Measurements from ENCODE around the gene DNAH6.
"Not testable (repeated sequence)": the region's sequence is repeated elsewhere in the genome, so short reads cannot be mapped to it uniquely, and the experiment has no call there.

The DNAH6 gene

DNA sequence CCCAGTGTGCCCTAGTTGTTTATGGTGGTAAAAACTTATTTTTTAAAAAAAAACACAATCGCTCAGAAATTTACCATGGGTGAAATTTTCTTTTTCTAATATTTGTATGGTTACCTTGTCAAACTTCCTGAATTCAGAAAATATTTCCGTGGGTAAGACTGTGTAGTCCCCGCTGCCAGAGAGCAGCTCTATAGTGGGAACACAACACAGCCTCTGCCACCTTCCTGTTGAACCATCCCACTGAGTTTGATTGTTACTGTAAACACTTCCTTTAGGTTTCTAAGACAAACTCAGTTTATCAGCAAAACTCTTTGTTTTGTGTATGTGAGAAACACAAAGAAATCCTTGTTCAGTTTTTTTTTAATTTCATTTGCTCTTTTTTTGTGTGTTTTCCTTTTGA lies 17.9 kb downstream of the DNAH6 start:
- Mint-ChIP-seq H3K27me3 (peaks cover 7% of the 10 kb centered on the region), H3K27ac (no peak overlapping the region), H3K9me3 (no peaks in the 10 kb centered on the region), H3K4me1 (ENCODE audit: low read depth) (no peaks in the 10 kb centered on the region), H3K36me3 (ENCODE audit: low read depth) (no peaks in the 10 kb centered on the region), H3K4me3 (no peak overlapping the region)
- intact Hi-C loops (cut with micrococcal nuclease) = no loop called here

DNA sequence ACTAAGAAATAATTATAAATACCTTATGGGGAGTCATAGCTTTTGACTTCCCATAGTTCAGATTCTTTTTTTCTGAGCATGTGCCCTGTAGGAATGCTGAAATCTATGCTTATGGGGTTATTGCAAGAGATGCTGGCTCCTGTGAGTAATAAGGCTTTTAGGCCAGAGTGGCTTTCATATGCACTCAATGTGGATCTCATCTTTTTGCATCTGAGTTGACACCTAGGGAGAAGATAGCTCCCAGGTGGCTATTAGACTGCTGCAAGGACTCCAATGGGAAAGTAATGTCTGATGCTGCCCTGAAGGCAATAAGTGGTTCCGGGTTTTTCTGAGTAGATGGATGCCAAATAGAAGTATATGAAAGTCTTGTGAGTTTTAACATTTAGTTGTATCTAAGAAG lies 21.0 kb downstream of the DNAH6 start:
- H3K27me3 Mint-ChIP-seq = peaks cover 7% of the 10 kb centered on the region
- H3K36me3 Mint-ChIP-seq (ENCODE audit: low read depth) = no peaks in the 10 kb centered on the region
- no peaks in the 10 kb centered on the region for H3K9me3 Mint-ChIP-seq
- no peak overlapping the region for H3K4me3 Mint-ChIP-seq
- intact Hi-C loops (cut with micrococcal nuclease) = no loop called here
- no peaks in the 10 kb centered on the region for H3K4me1 Mint-ChIP-seq (ENCODE audit: low read depth)
- H3K27ac Mint-ChIP-seq = no peak overlapping the region

DNA sequence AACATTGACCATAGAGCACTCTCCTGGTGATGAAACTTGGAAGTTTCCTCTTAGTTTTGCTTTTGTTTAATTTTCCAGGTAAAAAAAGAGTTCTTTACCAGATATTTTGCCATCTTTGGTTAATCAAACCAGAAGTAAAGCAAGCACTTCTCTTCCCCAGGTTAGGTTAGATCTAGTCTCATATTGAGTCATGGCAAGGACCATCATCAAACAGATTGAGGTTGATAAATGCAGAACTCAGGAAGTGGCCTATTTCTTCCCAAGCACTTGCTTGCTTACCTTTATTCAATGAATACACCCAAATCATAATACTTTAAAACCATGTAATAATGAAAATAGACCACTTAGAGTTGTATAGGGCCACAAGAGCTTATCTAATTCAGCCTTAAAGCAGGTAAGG lies 23.4 kb downstream of the DNAH6 start:
- no peaks in the 10 kb centered on the region for H3K36me3 Mint-ChIP-seq (ENCODE audit: low read depth)
- H3K4me3 Mint-ChIP-seq = no peak overlapping the region
- H3K27me3 Mint-ChIP-seq = peaks cover 7% of the 10 kb centered on the region
- H3K27ac Mint-ChIP-seq = no peak overlapping the region
- intact Hi-C loops (cut with micrococcal nuclease) = no loop called here
- no peaks in the 10 kb centered on the region for H3K9me3 Mint-ChIP-seq
- no peaks in the 10 kb centered on the region for H3K4me1 Mint-ChIP-seq (ENCODE audit: low read depth)

DNA sequence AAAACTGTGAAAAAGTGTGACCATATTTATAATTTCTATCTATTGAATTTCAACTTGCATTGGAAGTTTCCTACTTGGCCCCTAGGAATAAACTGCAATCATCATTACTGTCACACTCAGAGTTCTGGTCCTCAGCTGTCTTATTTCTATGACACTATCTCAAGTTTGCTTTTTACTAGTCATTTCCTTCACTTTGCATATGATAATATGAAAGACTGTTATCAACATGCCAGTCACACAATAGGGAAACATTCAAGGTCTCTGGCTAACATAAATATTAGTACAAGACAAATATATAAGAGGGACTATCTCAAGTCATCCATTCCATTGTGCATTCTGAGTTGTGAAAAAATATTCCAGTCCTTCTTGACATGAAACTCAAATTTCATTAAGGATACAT lies 28.7 kb downstream of the DNAH6 start:
- no peaks in the 10 kb centered on the region for H3K9me3 Mint-ChIP-seq
- H3K36me3 Mint-ChIP-seq (ENCODE audit: low read depth) = no peaks in the 10 kb centered on the region
- no peak overlapping the region for H3K4me3 Mint-ChIP-seq
- H3K27me3 Mint-ChIP-seq = no peaks in the 10 kb centered on the region
- intact Hi-C loops (cut with micrococcal nuclease) = no loop called here
- no peak overlapping the region for H3K27ac Mint-ChIP-seq
- H3K4me1 Mint-ChIP-seq (ENCODE audit: low read depth) = no peaks in the 10 kb centered on the region

DNA sequence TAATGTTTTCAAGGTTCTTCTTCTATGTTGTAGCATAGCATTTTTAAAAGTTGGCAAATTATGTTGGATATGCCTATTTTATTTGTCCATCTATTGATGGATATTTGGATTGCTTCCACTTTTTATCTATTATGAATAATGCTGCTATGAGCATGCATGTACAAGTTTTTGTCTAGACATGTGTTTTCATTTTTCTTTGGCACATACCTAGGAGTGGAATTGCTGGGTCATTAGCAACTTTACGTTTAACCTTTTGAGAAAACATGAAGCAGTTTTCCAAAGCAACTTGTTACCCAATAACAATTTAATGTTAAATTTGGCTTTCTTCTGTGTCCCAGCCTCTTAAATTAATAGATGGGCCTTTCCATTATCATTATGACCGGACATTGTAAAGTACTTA lies 30.3 kb downstream of the DNAH6 start:
- intact Hi-C loops (cut with micrococcal nuclease) = no loop called here
- Mint-ChIP-seq H3K27ac (no peak overlapping the region), H3K9me3 (no peaks in the 10 kb centered on the region), H3K36me3 (ENCODE audit: low read depth) (no peaks in the 10 kb centered on the region), H3K27me3 (no peaks in the 10 kb centered on the region), H3K4me3 (no peak overlapping the region), H3K4me1 (ENCODE audit: low read depth) (no peaks in the 10 kb centered on the region)

DNA sequence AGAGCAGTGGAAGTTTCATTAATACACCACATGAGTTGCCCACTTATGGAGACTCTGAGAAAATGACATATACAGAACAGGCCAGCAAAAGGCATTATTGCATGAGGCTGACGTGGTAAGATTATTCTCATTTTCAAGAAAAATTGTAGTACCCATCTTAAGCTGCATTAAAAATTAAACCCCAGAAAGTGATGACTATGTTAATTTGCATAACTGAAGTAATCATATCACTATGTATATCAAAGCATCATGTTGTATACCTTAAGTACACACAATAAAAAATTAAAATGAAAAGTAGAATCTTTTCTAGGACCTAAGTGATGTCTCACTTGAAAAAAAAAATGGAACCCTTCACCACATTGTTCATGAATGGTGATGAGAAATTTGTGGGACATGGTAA lies 32.0 kb downstream of the DNAH6 start:
- Mint-ChIP-seq H3K27ac (no peak overlapping the region), H3K9me3 (no peaks in the 10 kb centered on the region), H3K36me3 (ENCODE audit: low read depth) (no peaks in the 10 kb centered on the region), H3K27me3 (no peaks in the 10 kb centered on the region), H3K4me3 (no peak overlapping the region), H3K4me1 (ENCODE audit: low read depth) (no peaks in the 10 kb centered on the region)
- intact Hi-C loops (cut with micrococcal nuclease) = no loop called here

DNA sequence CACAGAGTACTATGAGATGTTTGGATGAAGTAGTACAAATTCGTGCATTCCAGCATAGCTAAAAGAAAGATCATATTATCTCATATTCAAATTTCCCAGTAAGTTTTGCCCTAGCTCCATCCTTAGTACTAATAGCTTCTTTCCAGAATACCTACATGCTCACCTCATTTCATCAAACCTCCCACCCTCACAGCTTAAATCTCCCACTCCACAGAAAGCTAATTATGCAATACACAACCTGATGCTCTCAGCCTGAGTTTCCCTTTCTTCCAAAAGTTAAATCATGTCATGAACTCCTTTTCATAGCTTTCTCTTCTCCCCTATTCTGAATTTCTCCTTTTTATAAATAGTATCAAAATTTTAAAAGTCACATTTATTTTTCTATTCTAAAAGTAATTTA lies 34.6 kb downstream of the DNAH6 start:
- Mint-ChIP-seq H3K4me1 (ENCODE audit: low read depth) (no peaks in the 10 kb centered on the region), H3K36me3 (ENCODE audit: low read depth) (no peaks in the 10 kb centered on the region), H3K4me3 (no peak overlapping the region), H3K9me3 (no peaks in the 10 kb centered on the region), H3K27ac (no peak overlapping the region), H3K27me3 (no peaks in the 10 kb centered on the region)
- intact Hi-C loops (cut with micrococcal nuclease) = no loop called here

DNA sequence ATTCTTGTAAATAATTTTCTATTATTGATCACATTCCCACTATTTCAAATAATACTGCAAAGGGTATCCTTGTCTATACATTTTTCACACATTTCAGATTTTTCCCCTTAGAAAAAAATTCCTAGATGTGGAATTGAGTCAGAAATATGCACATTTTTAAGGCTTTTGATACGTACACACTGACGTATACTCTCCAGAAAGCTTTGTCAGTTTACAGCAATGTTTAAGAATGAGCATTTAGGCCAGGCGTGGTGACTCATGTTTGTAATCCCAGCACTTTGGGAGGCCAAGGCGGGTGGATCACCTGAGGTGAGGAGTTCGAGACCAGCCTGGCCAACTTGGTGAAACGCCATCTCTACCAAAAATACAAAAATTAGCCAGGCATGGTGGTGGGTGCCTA lies 35.2 kb downstream of the DNAH6 start:
- H3K4me3 Mint-ChIP-seq; H3K27ac Mint-ChIP-seq; H3K4me1 Mint-ChIP-seq (ENCODE audit: low read depth); H3K27me3 Mint-ChIP-seq; intact Hi-C loops (cut with micrococcal nuclease); H3K9me3 Mint-ChIP-seq; H3K36me3 Mint-ChIP-seq (ENCODE audit: low read depth): not testable (repeated sequence)

DNA sequence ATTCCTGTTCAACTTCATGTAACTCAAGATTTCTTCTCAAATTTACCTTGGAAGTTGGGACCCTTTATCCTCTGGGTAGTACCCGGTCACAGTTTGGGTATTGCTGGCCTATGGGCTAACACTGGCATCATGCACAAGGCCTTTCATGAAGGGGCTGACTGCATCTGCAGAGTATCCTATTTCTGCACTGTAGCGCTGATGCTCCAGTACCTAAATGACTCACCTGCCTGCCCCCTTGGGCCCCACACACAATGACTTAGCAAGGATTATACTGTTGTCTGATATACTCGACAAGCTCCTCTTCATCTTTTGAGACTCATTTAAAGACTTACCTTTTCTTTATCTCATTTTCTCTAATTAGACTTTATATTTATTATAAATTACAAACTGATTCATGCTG lies 39.9 kb downstream of the DNAH6 start:
- no peaks in the 10 kb centered on the region for H3K36me3 Mint-ChIP-seq (ENCODE audit: low read depth)
- H3K4me1 Mint-ChIP-seq (ENCODE audit: low read depth) = no peaks in the 10 kb centered on the region
- no peak overlapping the region for H3K4me3 Mint-ChIP-seq
- intact Hi-C loops (cut with micrococcal nuclease) = no loop called here
- no peak overlapping the region for H3K27ac Mint-ChIP-seq
- H3K9me3 Mint-ChIP-seq = peaks cover 15% of the 10 kb centered on the region
- no peaks in the 10 kb centered on the region for H3K27me3 Mint-ChIP-seq

DNA sequence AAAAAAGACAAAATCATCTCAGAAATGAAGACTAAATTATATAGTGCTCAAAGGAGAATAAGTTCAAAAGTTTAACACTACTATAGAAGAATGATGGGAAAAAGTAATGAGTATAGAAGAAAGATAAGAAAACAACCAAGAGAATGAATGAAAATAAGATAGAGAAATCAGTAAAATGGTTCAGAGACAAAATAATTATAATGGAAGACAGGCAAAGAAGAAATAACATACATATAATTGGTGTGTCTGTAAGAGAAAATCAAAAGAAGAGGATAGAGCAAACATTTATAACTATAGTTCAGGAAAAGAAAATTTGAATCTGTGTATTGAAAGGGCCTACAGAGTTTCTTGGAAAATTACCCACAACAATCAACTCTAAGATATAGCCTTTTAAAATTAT lies 43.5 kb downstream of the DNAH6 start:
- Mint-ChIP-seq H3K27me3 (no peaks in the 10 kb centered on the region), H3K27ac (no peak overlapping the region), H3K4me1 (ENCODE audit: low read depth) (no peaks in the 10 kb centered on the region), H3K36me3 (ENCODE audit: low read depth) (no peaks in the 10 kb centered on the region), H3K9me3 (peaks cover 15% of the 10 kb centered on the region), H3K4me3 (no peak overlapping the region)
- intact Hi-C loops (cut with micrococcal nuclease) = no loop called here

DNA sequence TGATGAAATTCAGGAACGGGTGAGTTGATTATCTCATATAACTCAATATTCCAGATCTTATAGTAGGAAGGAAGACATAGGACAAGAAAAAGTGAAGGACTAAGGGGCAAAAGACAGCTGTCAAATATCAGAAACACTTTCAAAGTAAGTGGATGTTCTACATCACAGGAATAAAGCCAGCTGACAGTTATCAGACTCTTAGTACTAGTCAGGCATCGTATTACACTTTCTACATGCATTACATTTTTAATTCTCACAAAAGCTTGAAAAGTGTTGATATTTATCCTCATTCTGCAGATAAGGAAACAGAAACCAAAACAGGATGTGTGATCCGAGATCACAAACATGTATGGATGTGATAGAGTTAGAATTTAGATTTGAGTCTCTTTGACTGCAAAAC lies 63.4 kb downstream of the DNAH6 start:
- H3K36me3 Mint-ChIP-seq (ENCODE audit: low read depth) = no peaks in the 10 kb centered on the region
- H3K4me1 Mint-ChIP-seq (ENCODE audit: low read depth) = no peaks in the 10 kb centered on the region
- H3K9me3 Mint-ChIP-seq = no peaks in the 10 kb centered on the region
- no peak overlapping the region for H3K27ac Mint-ChIP-seq
- H3K27me3 Mint-ChIP-seq = no peaks in the 10 kb centered on the region
- no peak overlapping the region for H3K4me3 Mint-ChIP-seq
- intact Hi-C loops (cut with micrococcal nuclease) = no loop called here

DNA sequence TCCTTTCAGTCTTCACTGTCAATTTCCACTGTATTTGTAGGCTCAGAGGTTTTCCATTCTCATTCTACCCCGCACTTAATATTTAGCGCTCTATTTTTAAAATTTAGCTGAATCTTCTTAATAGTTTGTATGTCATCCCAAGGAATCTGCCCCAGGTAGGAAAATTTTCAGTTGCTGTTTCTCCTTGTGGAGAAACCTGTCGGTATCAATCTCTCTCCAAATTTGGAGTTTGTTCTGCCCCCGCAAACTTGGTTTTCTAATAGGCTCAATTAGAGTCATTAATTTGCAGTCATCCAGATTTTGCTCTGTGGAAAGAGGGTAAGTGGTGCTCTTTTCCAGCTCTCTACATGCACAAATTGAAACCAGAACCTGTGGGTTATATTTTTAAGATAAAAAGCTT lies 87.6 kb downstream of the DNAH6 start:
- Mint-ChIP-seq H3K4me1 (ENCODE audit: low read depth) (no peaks in the 10 kb centered on the region), H3K9me3 (no peaks in the 10 kb centered on the region), H3K27ac (no peak overlapping the region), H3K27me3 (no peaks in the 10 kb centered on the region), H3K36me3 (ENCODE audit: low read depth) (no peaks in the 10 kb centered on the region), H3K4me3 (no peak overlapping the region)
- intact Hi-C loops (cut with micrococcal nuclease) = no loop called here

DNA sequence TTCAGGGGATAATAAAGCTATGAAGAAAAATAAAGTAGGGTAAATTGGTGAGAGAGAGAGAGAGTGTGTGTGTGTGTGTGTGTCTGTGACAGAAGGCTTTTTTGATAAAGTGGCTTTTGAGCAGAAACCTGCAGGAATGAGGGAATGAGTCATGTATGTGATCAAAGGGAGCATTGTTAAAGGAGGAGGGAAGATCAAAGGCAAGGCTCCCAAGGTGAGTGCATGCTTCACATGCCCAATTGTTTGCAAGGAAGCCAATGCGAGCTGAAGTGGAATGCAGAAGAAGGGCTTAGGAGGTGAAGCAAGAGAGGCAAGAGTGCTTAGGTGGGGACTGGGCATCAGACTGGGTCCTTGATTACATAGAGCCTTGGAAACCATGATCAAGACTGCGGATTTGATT lies 96.8 kb downstream of the DNAH6 start:
- no peaks in the 10 kb centered on the region for H3K4me1 Mint-ChIP-seq (ENCODE audit: low read depth)
- intact Hi-C loops (cut with micrococcal nuclease) = no loop called here
- no peak overlapping the region for H3K27ac Mint-ChIP-seq
- H3K4me3 Mint-ChIP-seq = no peak overlapping the region
- no peaks in the 10 kb centered on the region for H3K36me3 Mint-ChIP-seq (ENCODE audit: low read depth)
- peaks cover 2% of the 10 kb centered on the region for H3K27me3 Mint-ChIP-seq
- H3K9me3 Mint-ChIP-seq = no peaks in the 10 kb centered on the region

DNA sequence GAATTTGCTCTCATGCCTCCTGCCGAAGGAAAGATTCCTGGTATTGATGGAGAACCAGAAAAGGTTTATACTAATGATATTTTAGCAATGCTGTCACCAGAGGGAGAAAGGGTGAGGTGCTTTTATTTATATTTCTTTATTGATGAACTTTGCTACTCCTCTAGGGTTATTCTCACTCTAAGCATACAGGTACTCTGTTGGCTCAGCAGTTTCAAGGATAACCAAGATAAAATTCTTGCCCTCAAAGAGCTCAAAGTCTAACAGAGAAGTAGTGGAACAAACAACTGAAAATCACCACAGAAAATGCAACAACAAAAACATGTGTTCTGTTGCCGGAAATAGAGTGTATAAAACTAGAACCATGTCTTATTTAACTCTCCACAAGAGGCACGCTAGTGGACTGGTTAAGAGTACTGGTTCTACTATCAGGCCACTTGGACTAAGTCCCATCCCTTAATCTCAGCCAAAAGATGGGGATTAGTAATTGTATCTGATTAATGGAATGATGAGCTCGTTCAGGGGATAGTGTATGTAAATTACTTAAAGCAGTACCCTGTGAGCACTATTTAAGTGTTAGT lies 103.6 kb downstream of the DNAH6 start:
- Mint-ChIP-seq H3K36me3 (ENCODE audit: low read depth) (no peaks in the 10 kb centered on the region), H3K9me3 (no peaks in the 10 kb centered on the region), H3K4me3 (no peak overlapping the region), H3K4me1 (ENCODE audit: low read depth) (no peaks in the 10 kb centered on the region), H3K27me3 (peaks cover 3% of the 10 kb centered on the region), H3K27ac (no peak overlapping the region)
- intact Hi-C loops (cut with micrococcal nuclease) = loop anchor here (10.0 kb wide), 1 partner anchor 125 kb away; no protein-coding TSS in a partner anchor

DNA sequence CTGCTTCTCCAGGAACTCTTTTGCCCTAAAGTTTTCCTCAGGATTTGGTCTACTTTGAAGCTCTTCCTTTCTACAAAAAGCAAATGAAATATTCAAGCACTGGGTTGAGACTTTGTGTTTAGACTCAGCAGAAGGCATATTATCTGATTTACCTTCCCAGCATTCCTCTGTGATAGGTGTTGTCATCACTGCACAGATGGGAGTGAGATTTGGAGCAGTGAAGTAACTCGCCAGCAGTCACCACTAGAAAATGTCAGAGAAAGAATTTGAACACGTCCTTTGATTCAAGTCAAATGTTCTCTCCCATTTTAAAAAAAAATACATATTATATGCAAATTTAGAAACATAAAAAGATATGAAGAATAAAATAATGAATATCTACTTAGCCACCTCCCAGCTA lies 112.2 kb downstream of the DNAH6 start:
- intact Hi-C loops (cut with micrococcal nuclease) = loop anchor here (10.0 kb wide), 1 partner anchor 134 kb away; no protein-coding TSS in a partner anchor
- no peaks in the 10 kb centered on the region for H3K36me3 Mint-ChIP-seq (ENCODE audit: low read depth)
- no peak overlapping the region for H3K27ac Mint-ChIP-seq

More for the DNA sequence above, 112.2 kb downstream of the DNAH6 start:
- H3K9me3 Mint-ChIP-seq = no peaks in the 10 kb centered on the region
- H3K4me3 Mint-ChIP-seq = no peak overlapping the region
- H3K4me1 Mint-ChIP-seq (ENCODE audit: low read depth) = no peaks in the 10 kb centered on the region
- peaks cover 2% of the 10 kb centered on the region for H3K27me3 Mint-ChIP-seq

Data from dendritic cell treated with granulocyte-macrophage colony-stimulating factor and Interleukin-4, amounts not matched to agents 40 ng/mL and 50 ng/mL, for 4 days (primary cell).